ENCODE results near the gene ATE1.

DNA sequence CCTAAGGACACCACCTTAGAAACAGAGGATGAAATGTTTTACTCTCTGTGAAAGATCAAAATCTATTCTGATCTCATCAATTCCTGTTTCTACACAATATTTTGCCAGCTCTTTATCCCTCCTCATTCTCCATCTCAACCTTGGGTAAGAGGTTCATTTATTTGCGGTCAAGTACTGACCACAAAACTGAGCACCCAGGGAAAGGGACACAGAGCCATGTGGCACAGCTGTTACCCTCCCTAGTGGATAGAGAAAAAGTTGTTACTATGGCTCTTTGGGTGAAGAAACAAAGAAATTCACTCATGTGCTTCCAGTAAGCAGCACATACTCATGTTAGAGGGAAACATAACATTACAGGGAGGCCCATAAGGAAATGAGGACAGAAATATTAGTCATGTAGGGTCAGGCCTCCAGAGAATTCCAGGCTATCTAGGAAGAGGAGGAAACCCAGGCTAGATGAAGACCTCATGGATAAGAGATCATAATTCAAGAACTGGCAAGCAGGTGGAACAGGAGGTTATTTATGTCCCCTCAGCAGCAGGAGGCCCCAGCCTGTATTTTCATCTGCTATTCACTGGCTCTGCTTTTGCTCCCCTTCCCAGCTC lies 114.5 kb downstream of the ATE1 start:
- TF ChIP-seq, protein P1, sequence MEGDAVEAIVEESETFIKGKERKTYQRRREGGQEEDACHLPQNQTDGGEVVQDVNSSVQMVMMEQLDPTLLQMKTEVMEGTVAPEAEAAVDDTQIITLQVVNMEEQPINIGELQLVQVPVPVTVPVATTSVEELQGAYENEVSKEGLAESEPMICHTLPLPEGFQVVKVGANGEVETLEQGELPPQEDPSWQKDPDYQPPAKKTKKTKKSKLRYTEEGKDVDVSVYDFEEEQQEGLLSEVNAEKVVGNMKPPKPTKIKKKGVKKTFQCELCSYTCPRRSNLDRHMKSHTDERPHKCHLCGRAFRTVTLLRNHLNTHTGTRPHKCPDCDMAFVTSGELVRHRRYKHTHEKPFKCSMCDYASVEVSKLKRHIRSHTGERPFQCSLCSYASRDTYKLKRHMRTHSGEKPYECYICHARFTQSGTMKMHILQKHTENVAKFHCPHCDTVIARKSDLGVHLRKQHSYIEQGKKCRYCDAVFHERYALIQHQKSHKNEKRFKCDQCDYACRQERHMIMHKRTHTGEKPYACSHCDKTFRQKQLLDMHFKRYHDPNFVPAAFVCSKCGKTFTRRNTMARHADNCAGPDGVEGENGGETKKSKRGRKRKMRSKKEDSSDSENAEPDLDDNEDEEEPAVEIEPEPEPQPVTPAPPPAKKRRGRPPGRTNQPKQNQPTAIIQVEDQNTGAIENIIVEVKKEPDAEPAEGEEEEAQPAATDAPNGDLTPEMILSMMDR (IDR thresholded peaks at IDR 0.05), result no peak
- TF ChIP-seq POLR2A (IDR thresholded peaks at IDR 0.05), result no peak

Measured in Peyer's patch (tissue), 4 donors.